ENCODE results near the gene DEPDC4.
"Not testable (repeated sequence)": the region's sequence is repeated elsewhere in the genome, so short reads cannot be mapped to it uniquely, and the experiment has no call there.

Gene DEPDC4

DNA sequence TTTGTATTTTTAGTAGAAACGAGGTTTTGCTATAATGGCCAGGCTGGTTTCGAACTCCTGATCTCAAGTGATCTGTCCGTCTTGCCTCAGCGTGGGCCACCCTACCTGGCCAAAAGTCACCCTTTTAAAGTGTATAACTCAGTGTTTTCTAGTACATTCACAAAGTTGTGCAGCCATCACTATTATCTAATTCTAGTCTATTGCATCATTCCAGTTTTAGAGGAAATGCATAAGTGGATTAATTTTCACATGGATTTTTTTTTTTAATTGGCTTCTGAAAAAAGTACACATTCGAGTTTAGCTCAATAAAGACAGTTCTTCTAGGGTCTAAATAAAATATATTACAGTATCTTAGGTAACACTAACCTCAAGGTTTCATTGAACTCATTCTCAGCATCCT lies 3.7 kb downstream of the DEPDC4 start:
- no peak for DNase-seq (ENCODE audit: low read depth)

DNA sequence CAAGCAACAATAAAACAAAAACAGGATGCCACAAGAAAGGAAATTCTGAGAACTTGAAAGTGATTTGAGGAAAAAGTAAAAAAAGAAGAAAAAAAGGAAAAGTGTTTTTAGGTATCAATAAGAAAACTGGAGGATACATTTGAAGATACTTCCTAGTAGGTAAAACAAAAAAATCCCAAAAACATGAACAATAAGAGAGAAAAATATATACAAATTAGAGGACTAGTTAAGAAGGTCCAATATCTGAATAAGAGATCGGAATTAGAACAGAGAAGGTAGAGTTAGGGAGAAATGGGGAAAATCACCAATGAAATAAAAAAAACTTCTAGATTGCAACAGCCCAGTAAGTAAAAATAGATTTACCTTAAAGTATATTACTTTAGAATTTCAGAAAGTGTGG lies 8.8 kb downstream of the DEPDC4 start:
- no peak for DNase-seq (ENCODE audit: low read depth)

DNA sequence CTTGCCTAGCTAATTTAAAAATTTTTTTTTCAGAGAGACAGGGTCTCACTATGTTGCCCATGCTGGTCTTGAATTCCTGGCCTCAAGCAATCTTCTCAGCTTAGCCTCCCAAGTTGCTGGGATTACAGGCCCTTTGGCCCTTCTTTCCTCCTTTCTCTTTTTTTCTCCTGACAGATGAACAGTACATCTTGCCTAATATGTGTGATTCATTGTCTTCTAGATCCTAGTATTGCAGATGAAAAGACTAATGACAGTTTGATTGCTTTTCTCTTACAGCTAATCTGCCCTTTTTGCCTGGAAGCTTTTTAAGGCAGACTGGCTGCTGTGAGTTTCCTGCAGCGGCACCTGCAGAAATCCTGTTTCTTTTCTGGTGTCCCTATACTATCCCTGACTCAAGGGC lies 12.0 kb downstream of the DEPDC4 start:
- DNase-seq (ENCODE audit: low read depth), result peak; percentile 9

DNA sequence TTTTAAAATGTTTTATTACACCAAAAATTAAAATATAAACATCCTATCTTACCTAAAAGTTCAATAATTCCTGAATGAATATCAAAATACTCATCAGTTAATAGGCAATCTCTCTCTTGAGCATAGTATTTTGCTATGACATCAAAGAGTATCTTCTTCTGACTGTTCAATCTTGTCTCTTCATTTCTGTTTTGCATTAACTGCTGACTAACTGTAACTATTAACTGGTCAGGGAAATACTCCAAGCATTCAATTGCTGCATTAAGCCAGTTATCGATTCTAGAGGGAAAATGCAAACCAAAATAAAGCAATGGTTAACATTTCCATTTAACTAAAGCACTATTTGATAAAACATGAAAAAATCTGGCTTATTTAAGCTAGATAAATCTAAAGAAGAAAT lies 13.4 kb downstream of the DEPDC4 start:
- DNase-seq (ENCODE audit: low read depth), result no peak

DNA sequence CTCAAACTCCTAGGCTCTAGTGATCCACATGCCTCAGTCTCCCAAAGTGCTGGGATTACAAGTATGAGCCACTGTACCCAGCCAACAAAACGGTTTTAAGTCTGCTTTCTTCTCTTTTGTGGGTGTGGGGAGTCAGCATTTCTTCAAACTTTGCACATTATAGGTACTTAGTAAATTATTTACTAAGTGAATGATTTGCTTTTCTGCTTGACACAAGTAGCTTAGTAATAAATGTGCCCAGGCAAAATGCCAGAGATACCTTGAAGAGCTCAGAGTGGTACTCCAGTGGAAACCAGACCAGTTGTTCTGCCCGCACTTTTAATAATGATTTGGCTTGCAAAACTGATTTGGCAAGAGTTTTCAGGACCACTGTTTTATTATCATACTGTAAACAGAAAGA lies 15.0 kb downstream of the DEPDC4 start:
- no peak for DNase-seq (ENCODE audit: low read depth)

DNA sequence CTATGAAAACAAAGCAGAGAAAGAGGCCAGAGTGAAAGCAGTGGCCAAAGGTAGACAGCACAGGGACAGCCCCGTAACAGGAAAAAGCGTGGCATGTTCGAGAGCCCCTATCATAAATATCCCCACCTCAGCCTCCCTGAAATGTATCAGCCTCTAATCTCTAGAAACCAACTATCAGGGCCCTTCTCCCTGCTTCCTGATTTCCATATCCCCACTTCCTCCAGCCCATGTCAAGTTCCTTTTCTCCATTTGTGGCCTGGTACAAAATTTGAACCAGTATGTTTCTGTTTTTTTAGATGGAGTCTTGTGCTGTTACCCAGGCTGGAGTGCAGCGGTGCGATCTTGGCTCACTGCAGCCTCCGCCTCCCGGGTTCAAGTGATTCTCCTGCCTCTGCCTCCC lies 16.9 kb downstream of the DEPDC4 start:
- no peak for DNase-seq (ENCODE audit: low read depth)

DNA sequence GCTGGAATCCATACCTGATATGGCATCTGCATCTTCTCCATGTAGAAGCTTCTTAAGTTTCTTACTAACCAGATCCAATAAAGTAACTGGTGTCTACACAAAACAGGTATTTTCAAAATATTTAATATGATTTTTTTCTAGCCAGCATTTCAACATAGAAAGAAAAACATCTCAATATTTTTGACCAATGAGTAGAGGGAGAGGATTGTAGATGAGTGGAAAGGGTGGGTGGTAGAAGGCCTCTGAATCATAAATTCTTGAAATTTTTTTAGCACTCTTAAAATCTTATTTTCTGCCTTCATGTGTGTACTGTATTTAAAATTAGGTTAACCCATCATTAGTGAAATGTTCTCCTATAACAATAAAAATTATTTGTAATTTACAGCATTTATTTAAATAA lies 18.0 kb downstream of the DEPDC4 start:
- DNase-seq (ENCODE audit: low read depth), result peak; percentile 38

DNA sequence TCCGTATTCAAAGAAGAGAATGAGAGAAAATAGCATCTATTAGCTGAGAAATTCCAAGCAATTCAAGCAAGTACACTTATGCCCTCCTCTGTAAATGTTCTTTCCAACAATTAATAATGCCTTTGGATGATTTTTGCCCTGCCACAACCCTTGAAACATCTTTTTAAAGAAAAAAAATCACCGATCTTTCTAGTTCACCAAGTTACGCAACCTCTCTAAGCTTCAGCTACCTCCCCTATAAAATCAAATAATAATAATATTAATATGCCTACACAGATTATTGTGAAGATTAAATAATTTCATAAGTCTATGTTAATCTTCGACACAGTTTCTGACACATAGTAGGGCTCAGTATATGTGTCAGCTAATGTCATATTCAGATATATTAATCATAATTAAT lies 19.1 kb downstream of the DEPDC4 start:
- no peak for DNase-seq (ENCODE audit: low read depth)

DNA sequence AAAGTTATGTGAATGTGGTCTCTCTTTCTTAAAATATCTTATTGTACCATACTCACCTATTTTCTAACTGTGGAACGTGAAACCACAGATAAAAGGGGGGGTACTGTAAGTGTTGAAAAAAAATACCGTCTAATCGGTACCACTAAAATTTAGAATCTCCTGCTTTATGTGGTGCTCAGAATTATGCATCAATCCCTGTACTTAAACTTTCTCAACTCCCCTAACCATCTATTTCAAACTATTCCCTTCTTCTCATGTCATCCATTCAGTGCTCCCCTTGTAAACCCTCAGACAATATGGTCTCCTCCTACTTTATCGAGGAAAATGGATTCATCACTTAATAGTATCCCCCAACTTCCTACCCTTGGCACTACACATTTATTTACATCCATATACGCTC lies 23.7 kb downstream of the DEPDC4 start:
- no peak for DNase-seq (ENCODE audit: low read depth)

DNA sequence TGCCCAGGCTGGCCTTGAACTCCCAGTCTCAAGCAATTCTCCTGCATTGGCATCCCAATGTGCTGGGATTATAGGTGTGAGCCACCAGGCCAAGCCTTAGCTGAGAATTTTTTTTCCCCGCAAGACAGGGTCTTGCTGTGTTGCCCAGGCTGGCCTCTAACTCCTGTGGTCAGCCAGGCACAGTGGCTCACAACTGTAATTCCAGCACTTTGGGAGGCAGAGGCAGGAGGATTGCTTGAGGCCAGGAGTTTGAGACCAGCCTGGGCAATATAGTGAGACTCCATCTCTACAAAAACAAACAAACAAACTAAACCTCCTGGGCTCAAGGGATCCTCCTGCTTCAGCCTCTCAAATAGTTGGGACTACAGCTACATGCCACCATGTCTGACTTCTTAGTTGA lies 27.3 kb downstream of the DEPDC4 start:
- no peak for DNase-seq (ENCODE audit: low read depth)

DNA sequence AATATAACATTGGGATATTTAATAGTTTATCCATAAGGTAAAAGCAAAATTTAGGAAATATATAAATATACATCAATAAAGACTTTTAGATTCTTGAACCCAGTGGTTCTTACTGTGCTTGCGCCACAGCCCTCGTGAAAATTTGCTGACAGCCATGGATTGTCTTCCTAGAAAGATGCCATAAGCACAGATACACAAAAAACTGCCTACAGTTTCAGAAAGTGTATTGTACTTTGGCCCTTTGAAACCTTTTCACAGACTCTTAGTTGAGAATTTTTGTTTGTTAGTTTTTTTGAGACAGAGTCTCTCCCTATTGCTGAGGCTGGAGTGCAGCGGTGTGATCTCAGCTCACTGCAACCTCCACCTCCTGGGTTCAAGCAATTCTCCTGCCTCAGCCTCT lies 28.1 kb downstream of the DEPDC4 start:
- DNase-seq (ENCODE audit: low read depth), result no peak

DNA sequence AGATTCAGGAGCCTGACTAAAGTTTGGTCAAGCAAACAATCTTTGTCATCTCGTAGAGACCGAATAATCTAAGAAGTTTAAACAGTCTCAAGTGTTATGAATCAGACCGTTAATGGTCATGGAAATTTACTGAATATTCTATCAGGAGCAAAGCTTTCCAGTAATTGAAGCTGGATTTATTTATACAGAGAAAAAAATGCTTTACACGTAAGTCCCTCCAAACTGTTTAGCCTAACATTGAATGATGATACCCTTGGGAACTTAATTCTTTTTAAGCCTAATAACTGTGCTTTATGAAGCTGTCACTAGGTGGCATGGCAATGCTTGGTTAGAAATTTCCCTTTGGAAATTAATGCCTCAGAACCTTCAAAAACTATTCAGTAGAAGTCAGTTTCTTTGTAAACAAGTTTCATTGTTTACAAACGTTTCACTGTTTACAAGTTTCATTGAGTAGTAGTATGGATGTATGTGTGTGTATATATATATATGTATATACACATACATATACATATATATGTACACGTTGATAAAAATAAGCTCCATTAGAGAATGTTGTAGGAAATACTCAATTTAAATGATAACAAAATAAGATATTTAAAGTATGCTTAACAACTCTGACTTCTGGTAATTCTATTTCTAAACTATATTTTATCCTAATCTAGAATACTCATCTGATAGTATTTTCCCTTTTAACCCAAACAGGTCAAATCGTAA lies 32.1 kb downstream of the DEPDC4 start:
- peak; percentile 70 for DNase-seq (ENCODE audit: low read depth)

DNA sequence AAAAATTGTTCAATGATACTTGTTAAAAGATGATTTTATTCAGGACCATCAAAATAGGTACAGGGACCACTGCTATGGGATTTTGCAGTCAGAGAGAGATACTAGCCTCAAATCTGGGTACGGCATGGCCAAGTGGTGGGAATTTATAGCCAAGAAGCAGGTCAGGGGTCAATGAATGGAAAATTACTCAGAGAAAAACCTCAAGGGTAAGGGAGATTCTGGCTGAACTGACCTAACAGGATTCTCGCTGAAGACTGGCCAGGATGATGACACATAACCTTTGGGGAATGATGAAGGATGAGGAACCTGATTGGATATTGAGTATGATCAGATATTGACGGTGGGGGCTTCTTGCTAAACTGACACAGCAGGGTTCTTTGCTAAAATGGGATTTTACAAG lies 32.7 kb downstream of the DEPDC4 start:
- DNase-seq (ENCODE audit: low read depth), result peak; percentile 75

DNA sequence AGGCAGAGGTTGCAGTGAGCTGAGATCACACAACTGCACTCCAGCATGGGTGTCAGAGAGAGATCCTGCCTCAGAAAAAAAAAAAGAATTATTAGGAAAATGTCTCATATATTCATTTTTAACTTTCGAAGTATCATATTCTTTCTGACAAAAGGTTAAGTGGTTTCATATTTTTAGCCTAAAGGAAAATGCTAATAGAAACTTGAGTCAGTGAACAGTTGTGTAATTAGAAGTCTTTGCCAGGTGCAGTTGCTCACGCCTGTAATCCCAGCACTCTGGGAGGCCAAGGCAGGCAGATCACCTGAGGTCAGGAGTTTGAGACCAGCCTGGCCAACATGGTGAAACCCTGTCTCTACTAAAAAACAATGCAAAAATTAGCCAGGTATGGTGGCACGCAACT lies 35.0 kb downstream of the DEPDC4 start:
- DNase-seq (ENCODE audit: low read depth), result not testable (repeated sequence)

DNA sequence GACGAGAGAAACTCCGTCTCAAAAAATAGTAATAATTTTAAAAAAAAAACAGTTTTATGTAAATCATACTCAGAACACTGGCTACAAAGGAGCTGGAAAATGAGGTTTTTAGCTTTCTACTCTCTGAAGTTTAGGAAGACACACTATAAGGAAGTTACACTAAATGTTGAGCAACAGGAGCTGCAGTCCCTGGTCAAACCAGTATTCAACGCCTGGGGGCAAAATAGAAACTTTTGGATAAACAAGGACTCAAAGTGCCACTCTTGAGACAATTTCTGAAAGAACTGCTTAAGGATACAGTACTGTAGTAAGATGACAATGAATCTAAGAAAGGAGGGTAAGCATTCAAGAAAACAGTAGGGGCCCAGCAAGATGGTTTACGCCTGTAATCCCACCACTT lies 37.0 kb downstream of the DEPDC4 start:
- DNase-seq (ENCODE audit: low read depth), result peak; percentile 32

DNA sequence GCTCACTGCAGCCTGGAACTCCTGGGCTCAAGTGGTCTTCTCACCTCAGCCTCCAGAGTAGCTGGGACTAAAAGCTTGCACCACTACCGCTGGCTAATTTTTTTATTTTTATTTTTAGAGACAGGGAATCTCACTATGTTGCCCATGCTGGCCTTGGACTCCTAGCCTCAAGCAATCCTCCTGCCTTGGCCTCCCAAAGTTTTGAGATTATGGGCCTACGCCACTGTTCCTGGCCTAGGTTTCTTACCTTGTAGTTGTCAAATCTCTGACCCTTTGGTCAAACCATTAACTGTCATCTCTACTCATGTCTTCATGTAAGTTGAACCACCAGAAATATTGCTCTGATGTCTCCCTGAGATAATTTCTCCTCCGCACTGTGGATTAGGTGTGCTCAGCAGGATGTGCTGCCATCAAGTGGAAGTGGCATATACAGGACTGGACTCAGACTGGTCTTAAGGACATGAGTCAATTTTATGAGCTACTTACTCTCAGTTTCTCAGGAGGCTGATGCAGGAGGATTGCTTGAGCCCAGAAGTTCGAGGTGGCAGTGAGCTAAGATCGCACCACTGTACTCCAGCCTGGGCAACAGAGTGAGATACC lies 37.7 kb downstream of the DEPDC4 start:
- DNase-seq (ENCODE audit: low read depth), result peak; percentile 41

DNA sequence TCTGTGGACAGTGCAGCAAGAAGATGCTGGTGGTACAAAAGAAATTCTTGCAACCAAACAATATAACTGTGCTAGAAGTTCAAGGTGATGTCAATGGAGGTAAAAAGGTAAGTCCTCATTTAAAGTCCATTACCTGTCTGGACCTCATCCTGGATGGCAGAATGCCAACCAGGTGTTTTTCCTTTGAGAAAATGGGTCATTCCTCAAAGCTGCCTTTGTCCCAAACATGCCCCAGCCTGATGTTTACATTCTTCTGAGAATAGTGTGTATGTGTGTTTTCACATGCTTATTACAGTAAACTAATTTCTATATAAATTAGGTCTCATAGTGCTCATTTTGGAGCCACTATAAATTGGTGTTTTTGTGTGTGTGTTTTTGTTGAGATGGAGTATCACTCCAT lies 41.4 kb downstream of the DEPDC4 start:
- no peak for DNase-seq (ENCODE audit: low read depth)

DNA sequence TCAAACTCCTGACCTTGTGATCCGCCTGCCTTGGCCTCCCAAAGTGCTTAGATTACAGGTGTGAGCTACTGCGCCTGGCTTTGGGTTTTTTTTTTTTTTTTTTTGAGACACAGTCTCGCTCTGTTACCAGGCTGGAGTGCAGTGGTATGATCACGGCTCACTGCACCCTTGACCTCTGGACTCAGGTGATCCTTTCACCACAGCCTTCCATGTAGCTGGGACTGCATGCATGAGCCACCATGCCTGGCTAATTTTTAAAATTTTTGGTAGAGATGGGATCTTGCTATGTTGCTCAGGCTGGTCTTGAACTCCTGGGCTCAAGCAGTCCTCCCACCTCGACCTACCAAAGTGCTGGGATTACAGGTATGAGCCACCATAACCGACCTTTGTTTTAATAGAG lies 44.7 kb downstream of the DEPDC4 start:
- not testable (repeated sequence) for DNase-seq (ENCODE audit: low read depth)

DNA sequence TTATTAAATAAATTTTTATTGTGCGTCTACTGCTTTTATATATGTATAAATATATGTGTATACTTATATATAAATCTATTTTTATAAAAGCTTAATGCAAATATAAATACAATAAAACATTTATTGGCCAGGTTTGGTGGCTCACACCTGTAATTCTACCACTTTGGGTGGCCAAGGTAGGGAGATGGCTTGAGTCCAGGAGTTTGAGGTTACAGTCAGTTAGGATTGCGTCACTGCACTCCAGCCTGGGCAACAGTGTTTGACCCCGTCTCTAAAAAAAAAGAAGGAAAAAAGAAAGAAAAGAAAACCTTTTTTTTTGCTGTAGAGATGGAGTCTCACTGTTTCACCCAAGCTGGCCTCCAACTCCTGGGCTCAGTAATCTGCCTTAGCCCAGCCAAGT lies 45.4 kb downstream of the DEPDC4 start:
- no peak for DNase-seq (ENCODE audit: low read depth)

DNA sequence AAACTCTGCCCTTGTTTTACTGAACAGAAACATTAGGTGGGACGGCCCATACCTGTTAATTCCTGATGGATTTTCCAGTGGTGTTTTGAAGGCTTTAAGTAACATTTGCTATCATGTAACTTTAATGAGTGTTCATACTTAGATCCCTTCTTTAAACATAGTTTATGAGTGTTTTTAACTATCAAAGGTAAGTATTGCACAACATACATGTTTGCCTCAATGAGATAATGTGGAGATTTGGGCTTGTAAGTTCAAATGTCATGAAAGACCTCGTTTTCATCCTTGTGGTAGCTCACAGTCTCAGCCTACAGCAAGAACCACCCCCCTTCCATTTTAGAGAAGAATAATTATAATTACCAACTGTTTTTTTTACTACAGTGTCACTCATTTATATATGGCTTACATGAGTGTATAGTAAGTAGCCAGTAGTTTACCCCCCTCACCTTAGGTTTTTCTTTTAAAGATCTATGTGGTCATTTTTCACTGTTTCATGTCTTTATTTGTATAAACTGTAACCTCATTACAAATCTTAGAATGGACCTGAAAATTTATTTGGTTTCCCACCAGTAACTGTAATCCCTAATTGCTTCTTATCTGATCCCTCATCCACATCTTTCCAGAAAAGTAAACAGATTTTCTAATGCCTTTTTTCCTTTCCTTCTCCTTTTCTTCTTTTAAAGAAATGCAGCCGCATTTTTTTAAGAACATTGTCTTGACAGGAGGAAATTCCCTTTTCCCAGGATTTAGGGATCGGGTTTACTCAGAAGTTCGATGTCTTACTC lies 47.4 kb downstream of the DEPDC4 start:
- no peak for DNase-seq (ENCODE audit: low read depth)

DNA sequence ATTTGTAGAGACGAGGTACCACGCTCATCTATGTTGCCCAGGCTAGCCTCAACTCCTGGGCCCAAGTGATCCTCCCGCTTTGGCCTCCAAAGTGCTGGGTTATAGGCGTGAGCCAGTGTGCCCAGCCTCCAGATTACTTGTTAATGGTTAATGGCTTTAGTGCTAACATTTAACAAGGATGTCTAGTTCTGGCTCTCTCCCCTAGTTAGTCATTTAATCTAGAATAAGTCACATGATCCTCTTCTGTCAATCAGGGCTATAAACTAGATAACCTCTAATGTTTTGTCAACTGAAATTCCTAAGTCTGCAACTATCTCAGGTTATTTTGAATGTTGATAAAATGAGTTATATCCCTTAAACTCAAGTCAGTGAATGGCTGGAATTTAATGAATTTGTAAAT lies 50.5 kb downstream of the DEPDC4 start:
- DNase-seq (ENCODE audit: low read depth), result no peak

DNA sequence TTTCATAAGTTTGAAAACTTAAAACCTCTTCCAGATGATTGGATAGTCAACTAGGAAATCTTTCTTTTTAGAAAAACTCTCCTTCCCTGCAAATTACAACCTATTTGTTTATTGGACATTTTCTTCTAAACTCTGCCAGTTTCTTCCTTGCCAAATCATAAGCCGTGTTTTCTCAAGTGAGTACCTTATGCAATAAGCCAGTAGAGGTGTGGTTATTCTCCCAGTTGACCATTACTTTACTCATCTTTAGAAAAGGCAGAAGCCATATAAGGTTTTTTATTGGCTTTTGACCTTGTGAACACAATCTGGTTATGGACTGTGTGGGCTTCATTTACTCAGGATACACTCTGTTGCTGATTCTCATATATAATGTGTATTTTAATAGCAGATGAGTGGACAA lies 51.7 kb downstream of the DEPDC4 start:
- DNase-seq (ENCODE audit: low read depth), result no peak

DNA sequence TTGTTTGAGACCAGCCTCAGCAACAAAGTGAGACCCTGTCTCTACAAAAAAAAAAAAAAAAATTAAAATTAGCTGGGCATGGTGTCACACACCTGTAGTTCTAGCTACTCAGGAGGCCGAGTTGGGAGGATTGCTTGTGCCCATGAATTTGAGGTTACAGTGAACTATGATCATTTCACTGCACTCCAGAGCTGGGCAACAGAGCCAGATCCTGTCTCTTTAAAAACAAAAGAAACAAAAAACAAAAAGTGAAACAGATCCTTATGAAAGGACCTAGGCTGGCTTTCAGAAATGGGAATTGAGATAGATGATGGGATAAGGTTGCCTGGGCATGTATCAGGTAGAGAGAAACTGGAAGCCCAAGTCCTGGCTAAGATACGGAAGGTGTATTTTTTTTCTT lies 52.4 kb downstream of the DEPDC4 start:
- DNase-seq (ENCODE audit: low read depth), result no peak

Data from ELR (cell line).